K562 (cell line): ENCODE data around the gene PDE9A. TPM values are rescaled to one million over a fixed set of nuclear protein-coding genes. Genes with fewer than 3 reads are reported as not detected.

Experiments
- ATAC-seq: fragments of 200-7000 bp; cut with Tn5 transposase; 3 replicates; pipeline ENCODE4 v1.9.1; 2020; ENCODE audit warnings: moderate library complexity
- BruUV-seq: library from RNA; stranded (reverse); fragments of 400-500 nt; replicated peaks from 2 replicates; lab custom pipeline; 2021; lab: Mats Ljungman, UMichigan
- CTCF ChIA-PET: fragments of 300-600 bp; formaldehyde crosslinking; extraction: SDS; loops from one replicate; lab custom pipeline; 2021; ENCODE audit warnings: low intra/inter-chr PET ratio; lab: Yijun Ruan, JAX
- POLR2A ChIA-PET: fragments of 300-600, 350-650 bp; sonication (Branson Sonifier 250); formaldehyde crosslinking; extraction: SDS; loops from one replicate; lab custom pipeline; 2021; ENCODE audit warnings: antibody characterized with exemption, inconsistent platforms; lab: Yijun Ruan, JAX
- DNase-seq, 4 experiments: peaks; one replicate each; pipeline versions ENCODE4 v3.0.0 to v3.0.0-alpha.2; 2011 to 2018; ENCODE audit warnings: low spot score in 3 of 4, mixed read lengths in 3 of 4; ENCODE audit errors: extremely low read depth in 1 of 4
- FAIRE-seq: peaks from 2 replicates; lab custom pipeline; 2011; peaks lifted over from hg19 to GRCh38; lab: Jason Lieb, UNC
- H2AFZ ChIP-seq: 2 replicates; pipeline ENCODE4 v1.6.0; 2011; ENCODE audit warnings: low read depth, low read length, control low read depth, inconsistent platforms
- H3K27ac ChIP-seq: fragments of 200-600 bp; 3 replicates; pipeline ENCODE4 v1.8.0; 2011; ENCODE audit warnings: low read depth, mild to moderate bottlenecking, control low read depth, inconsistent platforms, low read length, moderate library complexity, mixed read lengths; ENCODE audit errors: extremely low read depth
- H3K27me3 ChIP-seq, 2 experiments: fragments of 300-600 bp in 1 of 2; 2 replicates in 1 of 2; 3 replicates in 1 of 2; pipeline versions ENCODE4 v1.6.0 to v1.8.0; 2011; ENCODE audit warnings: inconsistent platforms in 2 of 2, low read length in 2 of 2, mild to moderate bottlenecking in 1 of 2, mixed read lengths in 1 of 2, moderate library complexity in 1 of 2; ENCODE audit not compliant: control insufficient read depth in 2 of 2, insufficient read depth in 2 of 2
- H3K36me3 ChIP-seq: fragments of 300-600 bp; 3 replicates; pipeline ENCODE4 v1.8.0; 2011; ENCODE audit warnings: mild to moderate bottlenecking, low read length, inconsistent platforms; ENCODE audit not compliant: control insufficient read depth, insufficient read depth
- H3K4me1 ChIP-seq, 2 experiments: fragments of 200-600 bp in 1 of 2; replicated peaks in 1 of 2; 2 replicates in 1 of 2; 3 replicates in 1 of 2; pipeline versions ENCODE4 v1.5.1 to v1.8.0; 2011; ENCODE audit warnings: inconsistent platforms in 2 of 2, low read length in 2 of 2, mild to moderate bottlenecking in 1 of 2, mixed read lengths in 1 of 2, moderate library complexity in 1 of 2; ENCODE audit not compliant: control insufficient read depth in 2 of 2, insufficient read depth in 2 of 2
- H3K4me2 ChIP-seq: 2 replicates; pipeline ENCODE4 v1.6.1; 2011; ENCODE audit warnings: low read length, control low read depth, inconsistent platforms, mixed read lengths; ENCODE audit not compliant: insufficient read depth
- H3K4me3 ChIP-seq: fragments of 200-600 bp; sonication (generic), shearing (Covaris generic); 2 replicates; pipeline ENCODE4 v1.5.1; 2016; ENCODE audit warnings: control low read depth, inconsistent platforms
- H3K79me2 ChIP-seq: fragments of 200-600 bp; 3 replicates; pipeline ENCODE4 v1.8.0; 2011; ENCODE audit warnings: low read length, inconsistent platforms; ENCODE audit not compliant: control insufficient read depth, insufficient read depth
- H3K9ac ChIP-seq, 2 experiments: 2 replicates each; pipeline versions ENCODE4 v1.6.0 to v1.6.1; 2011; ENCODE audit warnings: low read depth in 2 of 2, low read length in 2 of 2, control low read depth in 1 of 2, inconsistent platforms in 1 of 2, mild to moderate bottlenecking in 1 of 2, mixed read lengths in 1 of 2; ENCODE audit not compliant: insufficient read depth in 1 of 2
- H3K9me1 ChIP-seq: one replicate; pipeline ENCODE4 v1.6.0; 2011; ENCODE audit warnings: inconsistent platforms, mild to moderate bottlenecking, low read length, moderate library complexity; ENCODE audit not compliant: control insufficient read depth, insufficient read depth
- H3K9me3 ChIP-seq: replicated peaks from 2 replicates; pipeline ENCODE4 v1.5.1; 2011; ENCODE audit warnings: low read depth, low read length, inconsistent platforms; ENCODE audit not compliant: control insufficient read depth, insufficient read depth
- H4K20me1 ChIP-seq: replicated peaks from 2 replicates; pipeline ENCODE4 v1.6.1; 2011; ENCODE audit warnings: low read length, inconsistent platforms, mixed read lengths; ENCODE audit not compliant: control insufficient read depth, insufficient read depth
- ARID4B ChIP-seq: sonication (generic); formaldehyde crosslinking; IDR thresholded peaks from 2 replicates; pipeline ENCODE4 v1.8.0; 2022; ENCODE audit warnings: mild to moderate bottlenecking, missing genetic modification reagents
- BMI1 ChIP-seq: fragments of 150-350 bp; IDR thresholded peaks from 2 replicates; pipeline ENCODE4 v1.6.1; 2014; ENCODE audit warnings: low read length
- CBFA2T3 ChIP-seq: fragments of 450-650 bp; IDR thresholded peaks from 2 replicates; pipeline ENCODE4 v1.6.1; 2017
- CUX1 ChIP-seq: fragments of 200-800 bp; sonication (Bioruptor generic); IDR thresholded peaks from 2 replicates; pipeline ENCODE4 v1.6.1; 2016; ENCODE audit warnings: missing genetic modification characterization, missing compliant biosample characterization
- FOXA3 ChIP-seq, 2 experiments: fragments of 450-650 bp in 1 of 2; sonication (generic) in 1 of 2; formaldehyde crosslinking; IDR thresholded peaks in 1 of 2; conservative IDR thresholded peaks in 1 of 2; 2 replicates each; pipeline versions ENCODE4 v1.4.0 to v1.8.0; 2020 to 2022; ENCODE audit warnings: mild to moderate bottlenecking in 2 of 2, missing genetic modification reagents in 1 of 2
- RBFOX2 ChIP-seq: fragments of 200-400 bp; formaldehyde crosslinking; IDR thresholded peaks from 2 replicates; pipeline ENCODE4 v1.6.1; 2017; ENCODE audit warnings: low read depth, mild to moderate bottlenecking, low read length, moderate library complexity
- ZBTB8A ChIP-seq: fragments of 450-650 bp; IDR thresholded peaks from 2 replicates; pipeline ENCODE4 v1.6.1; 2018; ENCODE audit warnings: mild to moderate bottlenecking, moderate library complexity; ENCODE audit not compliant: partially characterized antibody
- ZNF384 ChIP-seq: IDR thresholded peaks from 2 replicates; pipeline ENCODE4 v1.6.1; 2012; ENCODE audit warnings: low read depth, low read length, improper control_type of control experiment
- ZNF740 ChIP-seq, 3 experiments: fragments of 200-800 bp in 1 of 3; sonication (Bioruptor generic) in 1 of 3; sonication (generic) in 1 of 3; formaldehyde crosslinking in 1 of 3; IDR thresholded peaks; 2 replicates each; pipeline versions ENCODE4 v1.6.1 to v1.8.0; 2016 to 2022; ENCODE audit warnings: mild to moderate bottlenecking in 2 of 3, missing compliant biosample characterization in 2 of 3, missing genetic modification characterization in 2 of 3, missing genetic modification reagents in 1 of 3
- ZNF830 ChIP-seq: fragments of 250-450 bp; sonication (Bioruptor Pico); IDR thresholded peaks from 2 replicates; pipeline ENCODE4 v1.5.0; 2021; ENCODE audit warnings: mild to moderate bottlenecking
- WGBS: fragments of 100-300 bp; shearing (Covaris generic); methylation state at CpG from one replicate; pipeline ENCODE4 v1.1.6; 2016; ENCODE audit warnings: low coverage, mixed read lengths; ENCODE audit not compliant: insufficient coverage; ENCODE audit errors: missing lambda C conversion rate; 5-methylcytosine and 5-hydroxymethylcytosine counted together
- in situ Hi-C: fragments of 300-500 bp; cut with MboI; formaldehyde crosslinking; loops from 4 replicates; pipeline ENCODE4 v1.15.0; 2018; ENCODE audit warnings: inconsistent platforms, mixed read lengths
- intact Hi-C: fragments of 100-400 bp; cut with micrococcal nuclease; formaldehyde crosslinking; loops from 2 replicates; pipeline ENCODE4 v1.14.2; 2022
- polyA plus RNA-seq, 8 experiments: library from polyadenylated mRNA; depleted of rRNA in 4 of 8; stranded (reverse) in 5 of 8; unstranded in 3 of 8; fragments of >200 nt; fragmentation: Nextera tagmentation in 2 of 8; fragmentation: Illumina TruSeq in 1 of 8; extraction: Ambion mirVana in 2 of 8; extraction: Trizol in 1 of 8; gene quantifications; 2 replicates each; pipeline versions ENCODE4 v1.2.1 to v1.2.3, GENCODE V29; 2011 to 2014; ENCODE audit warnings: inconsistent platforms in 1 of 8, missing spikeins in 1 of 8
- total RNA-seq, 7 experiments: library from RNA; depleted of rRNA in 6 of 7; stranded (reverse); fragments of >200 nt in 6 of 7; fragmentation: Illumina TruSeq in 2 of 7; extraction: Trizol in 2 of 7; gene quantifications; 2 replicates each; pipeline versions ENCODE4 v1.2.1 to v1.2.3, GENCODE V29; 2011 to 2021; ENCODE audit warnings: low replicate concordance in 1 of 7

Gene PDE9A
- total and polyA plus RNA-seq, 9 of the 15 experiments (the other 6 are each of a cell fraction or from before 2014, with no cell fraction given) = 0.07 to 0.27 TPM; not detected in 7

- ATAC-seq = peak; percentile 76
- POLR2A ChIA-PET = no interaction called here
- 1% methylated on average over 9 of the region's 9 CpGs for WGBS
- TF ChIP-seq ZBTB8A (no peak), RBFOX2 (no peak), FOXA3 (CRISPR knock-in tag; conservative IDR thresholded peaks at IDR 0.05 in 1 of 2, IDR thresholded peaks at IDR 0.05 in 1 of 2) (no peak), ZNF384 (peak; percentile 9; the same call in 1 of the 2 replicates), BMI1 (no peak), CUX1 (CRISPR knock-in tag) (no peak), ZNF740 (CRISPR knock-in tag; IDR thresholded peaks at IDR 0.05) (no peak), ZNF740 (tag; IDR thresholded peaks at IDR 0.05) (no peak), CBFA2T3 (0 out of 2 replicates have a peak, but pooled peaks have one; percentile 18), ZNF830 (no peak), ARID4B (no peak)
Observed at GRCh38 chr21:42698733-42699132, 45.3 kb downstream of the PDE9A start.

More at GRCh38 chr21:42698733-42699132, 45.3 kb downstream of the PDE9A start:
- H4K20me1 ChIP-seq = 0 out of 2 replicates have a peak, but pooled peaks cover 6% of the 10 kb centered on the region
- H3K4me1 ChIP-seq = no peaks in the 10 kb centered on the region; a peak in 1 of 5 replicates
- FAIRE-seq (no peak), DNase-seq (peak in 1 of 4 experiments; percentile 16)
- no peak overlapping the region for H3K9ac ChIP-seq
- H3K9me3 ChIP-seq = no peaks in the 10 kb centered on the region
- CTCF ChIA-PET = interaction anchor here (0.6 kb wide), 1 partner anchor 41 kb away, joined by 3 read pairs; no protein-coding TSS in a partner anchor
- no TSS peak for BruUV-seq
- intact Hi-C loops (no loop called here), in situ Hi-C loops (no loop called here)
- H3K27ac ChIP-seq = no peak overlapping the region
- no peak overlapping the region for H3K4me3 ChIP-seq
- peaks cover 27 to 54% of the 10 kb centered on the region in 2 experiments for H3K27me3 ChIP-seq
- no peak overlapping the region for H2AFZ ChIP-seq
- H3K4me2 ChIP-seq = no peak overlapping the region
- no peaks in the 10 kb centered on the region for H3K36me3 ChIP-seq
- no peaks in the 10 kb centered on the region for H3K9me1 ChIP-seq
- H3K79me2 ChIP-seq = no peaks in the 10 kb centered on the region
